Amygdala (tissue), 56 donors: ENCODE data around the gene LRPAP1.
"Not testable (repeated sequence)": the region's sequence is repeated elsewhere in the genome, so short reads cannot be mapped to it uniquely, and the experiment has no call there.

Experiments
- DNase-seq, 56 donors: peaks; one replicate each; lab custom pipeline; 2025; lab: John Stamatoyannopoulos, UW

LRPAP1 gene

DNA sequence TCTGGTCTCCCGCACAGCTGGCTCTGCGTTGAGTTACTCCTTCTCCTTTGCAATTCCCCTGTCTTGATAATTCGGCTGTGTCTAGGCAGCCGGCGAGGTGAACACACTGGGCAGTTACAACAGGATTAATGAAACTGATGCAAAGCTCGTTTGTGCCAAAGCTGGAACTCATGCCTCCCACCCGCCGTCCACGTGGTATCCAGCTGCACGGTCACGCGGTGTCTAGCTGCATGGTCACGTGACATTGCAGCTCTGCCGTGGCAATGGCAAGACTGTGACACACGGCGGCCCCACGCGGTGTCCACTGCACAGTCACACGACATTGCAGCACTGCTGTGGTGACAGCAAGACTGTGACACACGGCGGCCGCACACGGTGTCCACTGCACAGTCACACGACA lies 31.2 kb upstream of the LRPAP1 start:
- no peak for DNase-seq

DNA sequence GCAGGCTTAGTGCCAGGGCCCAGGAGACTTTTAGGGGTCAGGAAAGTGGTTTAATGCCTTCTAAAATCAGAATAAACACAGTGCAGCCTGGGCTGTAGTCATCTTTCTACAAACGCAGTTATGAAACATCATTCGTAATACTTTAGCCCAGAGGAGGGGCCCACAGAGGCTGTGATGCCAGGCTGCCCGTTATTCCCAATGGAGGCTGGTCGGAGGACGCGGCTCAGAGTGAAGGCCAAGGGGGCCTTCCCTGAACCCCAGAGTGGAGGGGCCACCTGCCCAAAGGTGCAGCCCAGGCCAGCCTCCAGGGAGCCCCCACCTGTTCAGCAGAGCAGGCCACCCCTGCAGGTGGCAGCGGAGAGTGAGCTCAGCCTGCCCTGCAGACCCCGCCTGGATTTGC lies 29.9 kb upstream of the LRPAP1 start:
- not testable (repeated sequence) for DNase-seq

DNA sequence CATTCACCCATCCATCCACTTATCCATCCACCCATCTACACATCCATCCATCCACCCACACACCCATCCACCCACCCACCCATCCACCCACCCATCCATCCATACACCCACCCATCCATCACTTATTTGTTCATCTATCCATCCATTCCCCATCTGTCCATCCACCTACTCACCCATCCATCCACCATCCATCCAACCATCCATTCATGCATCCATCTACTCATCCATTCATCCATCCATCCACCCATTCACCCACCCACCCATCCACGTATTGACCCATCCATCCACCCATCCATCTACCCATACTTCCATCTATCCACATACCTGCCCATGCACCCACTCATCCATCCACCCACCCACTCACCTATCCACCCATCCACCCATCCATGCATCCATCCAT lies 28.2 kb upstream of the LRPAP1 start:
- DNase-seq: not testable (repeated sequence)

DNA sequence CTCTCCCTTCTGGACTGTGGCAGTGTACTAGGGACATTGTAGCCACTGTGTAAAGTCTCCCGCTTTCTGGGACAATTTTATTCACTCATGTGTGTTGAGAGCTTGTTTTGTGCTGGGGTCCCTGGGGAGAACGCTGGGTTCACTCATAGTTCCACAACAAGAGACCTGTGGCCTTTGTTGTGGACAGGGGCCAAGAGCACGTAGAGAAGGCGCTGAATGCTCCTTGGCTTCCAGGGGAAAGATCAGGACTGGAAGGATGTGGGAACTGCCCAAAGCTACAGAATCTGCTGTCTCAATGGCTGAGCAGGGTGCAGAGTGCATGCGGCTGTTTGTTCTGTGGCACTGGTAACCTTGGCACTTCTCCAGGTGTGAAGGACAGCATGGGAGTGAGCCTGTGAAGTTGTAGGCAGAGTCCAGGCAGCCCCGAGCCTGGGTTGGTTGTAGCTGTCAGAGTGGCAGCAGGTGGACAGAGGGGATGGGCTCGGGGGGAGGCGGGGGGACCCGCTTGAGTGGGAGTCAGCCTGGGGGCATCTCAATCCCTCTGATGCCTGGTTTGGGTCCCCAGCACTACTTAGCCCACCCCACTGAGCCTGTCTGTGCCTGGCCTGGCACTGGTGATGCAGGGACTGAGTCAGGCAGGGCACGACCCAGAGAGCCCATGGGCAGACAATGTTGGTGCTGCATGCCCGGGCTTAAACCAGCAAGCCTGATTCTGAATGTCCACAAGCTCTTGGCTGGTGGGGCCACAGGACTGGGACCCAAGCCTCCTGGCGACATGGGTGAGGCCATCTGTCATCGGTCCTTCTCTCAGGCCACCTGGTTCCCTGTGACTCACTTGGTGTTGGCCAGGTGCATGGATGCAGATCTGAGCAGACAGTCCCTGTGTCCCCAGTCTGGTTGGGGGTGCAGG lies 27.4 kb upstream of the LRPAP1 start:
- not testable (repeated sequence) for DNase-seq

DNA sequence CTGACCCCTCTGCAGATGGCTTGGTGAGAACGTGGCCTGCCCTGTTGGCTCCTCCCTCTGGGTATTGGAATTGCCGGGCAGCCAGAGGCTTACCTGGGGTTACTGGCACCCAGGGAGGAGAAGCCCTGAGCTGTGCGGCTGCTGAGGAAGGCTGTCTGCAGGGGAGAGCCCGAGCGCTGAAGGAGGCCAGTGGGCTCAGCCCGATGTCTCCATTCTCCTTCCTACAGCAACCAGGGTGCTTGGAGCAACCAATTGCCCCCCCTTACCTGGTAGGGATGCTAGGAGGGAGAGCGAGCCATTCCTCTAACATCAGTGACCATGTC lies 26.3 kb upstream of the LRPAP1 start:
- DNase-seq: not testable (repeated sequence)

DNA sequence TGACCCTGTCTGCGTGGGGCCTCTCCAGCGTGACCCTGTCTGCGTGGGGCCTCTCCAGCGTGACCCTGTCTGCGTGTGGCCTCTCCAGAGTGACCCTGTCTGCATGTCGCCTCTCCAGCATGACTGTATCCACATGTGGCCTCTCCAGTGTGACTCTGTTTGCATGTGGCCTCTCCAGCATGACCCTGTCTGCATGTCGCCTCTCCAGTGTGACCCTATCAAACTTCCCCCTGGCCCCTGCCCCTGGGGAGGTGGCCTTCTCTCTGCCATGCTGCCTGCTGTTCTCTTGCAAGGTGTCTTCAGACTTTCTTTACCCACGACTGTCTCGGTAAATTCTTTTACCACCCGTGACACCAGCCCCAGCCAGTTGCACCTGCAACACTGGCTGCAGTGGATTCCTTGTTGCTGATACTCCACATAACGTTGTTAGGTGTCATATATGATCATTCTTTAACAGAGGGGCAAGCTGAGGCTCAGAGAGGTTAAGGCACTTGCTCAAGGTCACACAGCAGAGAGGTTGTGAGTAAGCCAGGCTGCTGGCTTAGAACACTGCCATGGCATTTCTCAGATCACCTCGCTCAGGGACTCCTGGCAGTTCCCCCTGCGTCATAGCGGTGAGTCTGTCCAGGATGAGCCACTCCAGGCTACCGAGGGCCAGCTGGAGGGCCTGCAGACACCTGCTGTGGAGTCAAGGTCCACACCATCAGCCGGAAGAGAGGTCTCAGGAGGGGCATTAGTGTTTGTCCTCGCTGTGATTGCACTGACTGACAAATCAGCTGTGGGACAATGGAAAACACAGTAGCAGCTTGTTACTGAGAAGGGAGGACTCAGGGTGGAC lies 25.7 kb upstream of the LRPAP1 start:
- not testable (repeated sequence) for DNase-seq

DNA sequence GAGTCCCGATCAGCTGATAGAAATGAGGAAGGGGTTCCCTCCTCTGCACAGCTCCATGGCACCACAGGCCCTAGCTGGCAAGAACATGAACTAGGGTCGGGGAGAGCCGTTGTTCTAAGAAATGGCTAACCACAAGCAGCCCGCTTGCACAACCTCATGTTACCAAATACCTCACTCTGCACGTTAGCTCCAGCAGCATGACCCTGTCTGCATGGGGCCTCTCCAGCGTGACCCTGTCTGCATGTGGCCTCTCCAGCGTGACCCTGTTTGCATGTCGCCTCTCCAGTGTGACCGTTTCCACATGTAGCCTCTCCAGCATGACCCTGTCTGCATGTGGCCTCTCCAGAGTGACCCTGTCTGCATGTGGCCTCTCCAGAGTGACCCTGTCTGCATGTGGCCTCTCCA lies 24.9 kb upstream of the LRPAP1 start:
- DNase-seq: not testable (repeated sequence)

DNA sequence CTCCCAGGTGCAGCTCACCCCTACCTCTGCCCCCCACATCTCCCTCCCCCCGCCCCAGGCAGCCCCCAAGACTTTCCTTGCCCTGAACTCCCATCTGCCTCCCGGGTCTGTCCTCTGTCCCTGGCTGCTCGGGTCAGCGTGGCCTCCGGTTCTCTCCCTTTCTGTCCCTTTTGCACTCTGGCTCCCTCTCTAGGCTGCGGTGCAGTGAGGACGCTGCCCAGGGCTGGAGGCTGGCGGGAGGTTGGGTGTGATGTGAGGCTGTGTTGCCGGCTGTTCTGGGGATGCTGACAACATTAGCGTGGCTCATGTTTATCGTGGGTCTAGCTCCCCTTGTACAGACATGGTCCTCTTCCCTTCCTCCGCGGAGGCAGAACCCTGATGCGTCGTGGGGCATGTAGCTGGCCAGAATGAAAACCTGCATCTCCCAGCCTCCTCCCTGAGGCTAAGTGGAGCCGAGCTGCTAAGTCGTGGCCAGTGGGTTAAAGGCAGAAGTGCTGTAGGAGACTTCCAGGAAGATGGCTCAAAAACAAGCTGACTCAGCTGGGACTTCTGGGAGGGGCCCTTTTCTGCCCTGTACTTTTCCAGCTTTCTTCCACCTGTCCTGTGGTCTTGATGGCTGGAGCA lies 24.1 kb upstream of the LRPAP1 start:
- DNase-seq: not testable (repeated sequence)

DNA sequence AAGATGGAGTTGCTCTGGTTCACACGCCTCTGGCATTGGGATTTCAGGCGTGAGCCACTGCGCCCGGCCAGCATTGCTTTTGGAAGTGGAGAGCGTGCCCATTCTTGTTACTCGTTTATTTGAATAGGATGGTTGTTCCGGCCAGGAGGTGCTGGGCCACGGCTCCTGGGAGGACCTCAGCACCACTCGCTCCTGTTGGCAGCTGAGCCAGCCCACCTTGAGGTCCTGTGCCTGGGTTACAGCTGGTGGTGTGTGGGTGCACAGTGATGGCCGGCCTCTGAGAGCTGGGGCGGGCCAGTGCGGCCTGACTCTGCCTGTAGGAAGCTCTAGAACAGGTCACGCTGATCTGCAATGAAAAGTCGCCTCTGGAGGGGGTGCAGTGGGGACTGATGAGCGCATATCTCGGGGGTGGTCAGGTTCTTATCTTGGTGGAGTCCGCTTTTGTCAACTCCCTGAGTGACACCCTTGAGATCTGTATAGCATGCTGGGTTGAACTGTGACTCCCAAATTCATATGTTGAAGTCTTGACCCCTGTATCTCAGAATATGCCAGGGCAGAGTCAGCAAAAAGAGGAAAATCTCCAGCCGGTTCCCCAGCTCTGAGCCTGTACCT lies 23.3 kb upstream of the LRPAP1 start:
- DNase-seq: not testable (repeated sequence)

DNA sequence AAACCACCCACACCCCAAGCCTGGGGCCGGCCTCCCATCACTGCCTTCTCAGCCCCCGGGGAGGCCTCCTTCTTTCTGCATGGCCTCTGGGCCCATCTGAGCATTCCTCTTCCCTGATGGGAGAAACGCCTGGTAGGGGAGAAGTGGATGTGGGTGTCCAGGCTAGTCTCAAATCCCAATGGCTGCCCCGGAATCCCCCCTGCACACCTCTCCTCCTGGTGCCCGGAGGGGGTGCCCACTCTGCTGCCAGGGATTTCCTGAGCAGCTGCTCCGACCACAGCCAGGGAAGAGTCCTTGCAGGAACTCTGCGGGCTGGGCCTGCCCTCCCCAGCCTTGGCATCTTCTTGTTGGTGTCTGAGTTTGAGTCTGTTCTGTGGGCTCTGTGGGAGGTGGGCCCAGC lies 19.1 kb upstream of the LRPAP1 start:
- not testable (repeated sequence) for DNase-seq

DNA sequence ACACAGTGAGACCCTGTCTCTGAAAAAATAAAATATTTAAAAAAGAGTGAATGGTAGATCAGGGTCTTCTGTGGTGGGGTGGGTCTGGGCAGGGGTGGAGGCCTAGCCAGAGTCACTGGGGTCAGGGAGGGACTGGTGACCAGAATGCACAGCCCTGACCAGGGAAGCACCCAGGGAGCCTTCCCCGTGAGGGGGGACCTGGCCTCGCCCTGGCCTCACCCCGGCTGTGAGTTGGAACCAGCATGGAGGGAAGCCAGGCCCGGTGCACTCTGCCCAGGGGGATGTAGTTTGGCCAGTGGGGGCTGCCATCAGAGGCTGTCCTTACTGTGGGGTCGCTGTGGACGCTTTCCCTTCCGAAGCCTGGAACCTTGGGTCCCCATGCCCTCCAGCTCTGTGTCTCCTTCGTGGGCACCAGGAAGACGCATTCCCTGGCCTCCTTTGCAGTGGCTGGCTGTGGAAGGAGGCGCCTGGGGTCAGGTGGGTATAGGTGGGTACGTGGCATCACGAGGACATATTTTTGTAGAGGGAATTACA lies 18.6 kb upstream of the LRPAP1 start:
- not testable (repeated sequence) for DNase-seq

DNA sequence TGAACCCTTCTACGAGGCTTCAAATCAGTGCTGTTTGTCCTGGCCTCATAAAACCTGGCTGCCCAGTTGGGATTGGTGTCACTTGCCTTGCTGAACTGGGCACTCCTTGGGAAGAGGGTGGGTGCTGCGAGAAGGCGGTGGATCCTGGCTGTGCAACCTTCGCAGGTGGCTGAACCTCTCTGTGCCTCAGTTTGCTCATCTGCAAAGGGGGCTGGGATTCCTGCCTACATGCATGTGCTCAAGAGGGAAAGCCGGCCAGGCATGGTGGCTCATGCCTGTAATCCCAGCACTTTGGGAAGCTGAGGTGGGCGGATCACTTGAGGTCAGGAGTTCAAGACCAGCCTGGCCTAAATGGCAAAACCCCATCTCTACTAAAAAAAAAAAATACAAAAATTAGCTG lies 17.8 kb upstream of the LRPAP1 start:
- DNase-seq: not testable (repeated sequence)

DNA sequence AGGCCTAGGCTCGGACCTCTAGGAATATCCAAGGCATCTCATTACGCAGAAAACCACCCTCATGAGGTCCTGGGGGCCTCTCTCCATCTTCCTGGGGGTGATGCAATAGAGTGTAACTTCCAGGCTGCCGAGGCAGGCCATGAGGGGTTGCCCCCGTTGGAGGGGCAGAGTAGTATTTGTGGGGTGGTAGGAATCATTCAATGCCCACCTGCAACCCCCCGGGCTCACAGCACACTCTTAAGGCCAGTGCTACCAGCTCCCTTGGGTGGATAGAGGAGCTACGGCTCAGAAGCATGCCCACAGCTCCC lies 17.4 kb upstream of the LRPAP1 start:
- not testable (repeated sequence) for DNase-seq

DNA sequence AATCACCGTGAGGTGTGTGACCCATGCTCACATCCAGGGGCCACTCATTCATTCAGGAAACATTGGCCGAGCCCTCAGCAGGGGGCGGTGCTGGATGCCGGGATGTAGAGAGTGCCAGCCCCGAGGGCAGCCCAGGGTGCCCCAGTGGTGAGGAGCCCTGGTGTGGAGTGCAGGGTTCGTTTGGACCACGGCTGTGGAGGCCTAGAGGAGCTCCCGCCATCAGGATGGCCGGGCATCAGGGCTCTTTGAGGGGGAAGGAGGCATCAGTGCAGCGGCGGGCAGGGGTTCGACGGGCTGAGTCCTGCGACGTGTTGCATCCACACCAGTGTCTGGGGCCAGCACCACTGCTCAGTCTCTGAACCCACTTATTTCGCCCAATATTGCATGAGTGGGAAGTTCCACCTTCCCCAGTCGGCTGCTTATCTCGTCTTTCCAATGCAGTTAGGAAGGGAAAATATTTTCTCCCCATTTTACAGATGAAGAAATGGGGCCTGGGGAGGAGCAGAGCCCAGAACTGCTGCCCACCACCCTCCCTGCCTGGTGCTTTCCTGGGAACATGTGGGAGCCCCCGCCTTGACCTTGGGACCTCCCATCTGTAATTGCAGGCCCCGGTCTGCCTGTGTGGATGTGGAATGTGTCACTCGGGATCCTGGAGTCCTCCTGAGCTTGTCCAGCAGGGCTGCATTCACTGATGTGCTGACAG lies 16.9 kb upstream of the LRPAP1 start:
- DNase-seq: not testable (repeated sequence)

DNA sequence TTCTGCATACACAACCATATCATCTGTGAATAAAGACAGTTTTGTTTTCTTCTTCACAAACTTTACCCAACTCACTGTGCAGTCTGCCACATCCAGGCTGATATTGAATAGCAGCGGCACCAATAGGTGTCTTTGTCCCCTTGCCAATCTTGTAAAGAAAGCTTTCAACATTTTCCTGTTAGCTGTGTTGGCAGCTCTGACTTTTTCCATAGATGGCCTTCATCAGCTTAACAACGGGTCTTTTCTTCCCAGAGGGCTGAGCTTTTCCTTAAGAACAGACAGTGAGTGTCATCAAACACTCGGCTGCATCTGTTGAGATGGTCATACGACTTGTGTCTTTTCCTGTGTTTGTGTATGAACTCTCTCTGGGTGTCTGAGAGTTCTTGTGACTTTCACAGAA lies 14.5 kb upstream of the LRPAP1 start:
- not testable (repeated sequence) for DNase-seq

DNA sequence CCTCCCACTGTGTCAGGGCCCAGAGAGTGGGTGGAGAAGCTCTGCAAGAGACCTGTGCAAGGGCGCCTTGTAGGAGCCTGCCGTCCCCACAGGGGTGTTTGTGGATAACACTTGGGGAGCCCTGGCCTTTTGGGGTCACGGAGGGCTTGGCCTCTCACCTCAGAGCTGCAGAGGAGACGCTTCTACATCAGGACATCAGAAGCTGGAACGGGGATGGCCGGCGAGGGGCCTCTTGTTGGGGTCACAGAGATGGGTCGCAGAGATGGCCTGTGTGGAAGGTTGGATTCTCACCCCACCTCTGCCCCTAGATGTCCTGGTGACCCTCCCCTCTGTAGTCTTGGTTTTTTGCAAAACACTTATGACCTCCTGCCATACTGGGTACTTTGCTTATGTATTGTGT lies 13.1 kb upstream of the LRPAP1 start:
- DNase-seq: not testable (repeated sequence)

DNA sequence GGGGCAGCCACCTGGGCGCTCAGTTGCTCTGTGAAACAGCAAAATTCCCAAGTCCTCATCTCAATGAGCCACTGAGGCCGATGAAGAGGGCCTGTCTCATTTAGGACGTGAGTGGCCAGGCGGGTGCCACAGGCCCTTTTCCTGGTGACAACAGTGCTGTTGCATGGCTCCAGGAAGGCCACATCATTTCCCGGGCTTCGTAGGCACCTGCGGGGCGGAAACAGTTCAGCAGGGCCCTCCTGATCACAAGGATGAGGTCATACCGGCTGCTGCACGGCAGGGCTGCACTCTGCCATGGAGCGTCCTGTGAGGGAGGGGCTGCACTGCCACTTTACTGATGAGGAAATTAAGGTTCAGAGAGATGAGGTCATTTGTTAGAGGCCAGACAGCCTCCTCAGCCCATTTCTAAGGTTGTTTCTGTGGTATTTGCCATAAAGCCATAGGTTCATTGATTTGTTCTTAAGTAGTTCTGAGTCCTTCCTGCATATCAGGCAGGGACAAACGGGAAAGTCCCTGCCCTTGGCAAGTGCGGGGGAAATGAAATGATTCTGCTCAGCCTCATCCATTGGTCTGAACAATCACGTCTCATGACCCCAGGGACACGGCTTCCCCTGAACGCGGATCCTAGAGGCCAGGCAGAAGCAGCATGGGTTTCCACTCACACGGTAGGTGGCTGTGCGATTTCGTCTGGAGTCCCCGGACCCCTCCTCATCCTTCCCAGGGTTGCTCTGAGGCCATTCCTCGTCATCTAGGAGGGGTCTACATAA lies 12.2 kb upstream of the LRPAP1 start:
- DNase-seq: not testable (repeated sequence)

DNA sequence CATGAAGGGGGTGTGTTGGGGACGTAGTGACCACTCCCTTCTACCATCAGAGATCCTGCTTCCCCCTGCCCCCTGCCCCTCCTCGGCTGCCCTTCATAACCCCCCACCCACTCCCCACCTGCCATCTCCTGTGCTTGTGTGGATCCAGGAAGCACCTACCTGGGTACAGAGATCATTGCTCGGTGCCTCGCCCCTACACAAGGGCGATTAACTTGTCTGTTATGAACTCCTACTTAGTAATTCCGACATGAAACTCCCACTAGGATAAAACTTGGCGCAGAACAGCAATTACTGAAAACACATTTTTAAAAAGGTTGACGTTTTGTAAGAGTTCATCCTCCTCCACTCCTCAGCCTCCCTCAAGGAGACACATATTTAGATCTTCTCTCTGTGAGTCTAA lies 11.2 kb upstream of the LRPAP1 start:
- DNase-seq: not testable (repeated sequence)

DNA sequence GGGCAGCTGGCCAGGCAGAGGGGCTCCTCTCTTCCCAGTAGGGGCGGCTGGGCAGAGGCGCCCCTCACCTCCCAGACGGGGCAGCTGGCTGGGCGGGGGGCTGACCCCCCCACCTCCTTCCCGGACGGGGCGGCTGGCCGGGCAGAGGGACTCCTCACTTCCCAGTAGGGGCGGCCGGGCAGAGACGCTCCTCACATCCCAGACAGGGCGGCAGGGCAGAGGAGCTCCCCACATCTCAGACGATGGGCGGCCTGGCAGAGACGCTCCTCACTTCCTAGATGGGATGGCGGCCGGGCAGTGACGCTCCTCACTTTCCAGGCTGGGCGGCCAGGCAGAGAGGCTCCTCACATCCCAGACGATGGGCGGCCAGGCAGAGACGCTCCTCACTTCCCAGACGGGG lies 6.7 kb upstream of the LRPAP1 start:
- not testable (repeated sequence) for DNase-seq
